K562 (cell line): ENCODE measurements around the gene NPC1. TPM values are rescaled to one million over a fixed set of nuclear protein-coding genes. Genes with fewer than 3 reads are reported as not detected.

Source experiments
- ATAC-seq: fragments of 200-7000 bp; cut with Tn5 transposase; 3 replicates; pipeline ENCODE4 v1.9.1; 2020; ENCODE audit warnings: moderate library complexity
- BruUV-seq: library from RNA; stranded (reverse); fragments of 400-500 nt; replicated peaks from 2 replicates; lab custom pipeline; 2021; lab: Mats Ljungman, UMichigan
- CTCF ChIA-PET: fragments of 300-600 bp; formaldehyde crosslinking; extraction: SDS; loops from one replicate; lab custom pipeline; 2021; ENCODE audit warnings: low intra/inter-chr PET ratio; lab: Yijun Ruan, JAX
- POLR2A ChIA-PET: fragments of 300-600, 350-650 bp; sonication (Branson Sonifier 250); formaldehyde crosslinking; extraction: SDS; loops from one replicate; lab custom pipeline; 2021; ENCODE audit warnings: antibody characterized with exemption, inconsistent platforms; lab: Yijun Ruan, JAX
- DNase-seq, 4 experiments: peaks; one replicate each; pipeline versions ENCODE4 v3.0.0 to v3.0.0-alpha.2; 2011 to 2018; ENCODE audit warnings: low spot score in 3 of 4, mixed read lengths in 3 of 4; ENCODE audit errors: extremely low read depth in 1 of 4
- FAIRE-seq: peaks from 2 replicates; lab custom pipeline; 2011; peaks lifted over from hg19 to GRCh38; lab: Jason Lieb, UNC
- H2AFZ ChIP-seq: 2 replicates; pipeline ENCODE4 v1.6.0; 2011; ENCODE audit warnings: low read depth, low read length, control low read depth, inconsistent platforms
- H3K27ac ChIP-seq: fragments of 200-600 bp; 3 replicates; pipeline ENCODE4 v1.8.0; 2011; ENCODE audit warnings: low read depth, mild to moderate bottlenecking, control low read depth, inconsistent platforms, low read length, moderate library complexity, mixed read lengths; ENCODE audit errors: extremely low read depth
- H3K27me3 ChIP-seq, 2 experiments: fragments of 300-600 bp in 1 of 2; 2 replicates in 1 of 2; 3 replicates in 1 of 2; pipeline versions ENCODE4 v1.6.0 to v1.8.0; 2011; ENCODE audit warnings: inconsistent platforms in 2 of 2, low read length in 2 of 2, mild to moderate bottlenecking in 1 of 2, mixed read lengths in 1 of 2, moderate library complexity in 1 of 2; ENCODE audit not compliant: control insufficient read depth in 2 of 2, insufficient read depth in 2 of 2
- H3K36me3 ChIP-seq: fragments of 300-600 bp; 3 replicates; pipeline ENCODE4 v1.8.0; 2011; ENCODE audit warnings: mild to moderate bottlenecking, low read length, inconsistent platforms; ENCODE audit not compliant: control insufficient read depth, insufficient read depth
- H3K4me1 ChIP-seq, 2 experiments: fragments of 200-600 bp in 1 of 2; replicated peaks in 1 of 2; 2 replicates in 1 of 2; 3 replicates in 1 of 2; pipeline versions ENCODE4 v1.5.1 to v1.8.0; 2011; ENCODE audit warnings: inconsistent platforms in 2 of 2, low read length in 2 of 2, mild to moderate bottlenecking in 1 of 2, mixed read lengths in 1 of 2, moderate library complexity in 1 of 2; ENCODE audit not compliant: control insufficient read depth in 2 of 2, insufficient read depth in 2 of 2
- H3K4me2 ChIP-seq: 2 replicates; pipeline ENCODE4 v1.6.1; 2011; ENCODE audit warnings: low read length, control low read depth, inconsistent platforms, mixed read lengths; ENCODE audit not compliant: insufficient read depth
- H3K4me3 ChIP-seq: fragments of 200-600 bp; sonication (generic), shearing (Covaris generic); 2 replicates; pipeline ENCODE4 v1.5.1; 2016; ENCODE audit warnings: control low read depth, inconsistent platforms
- H3K79me2 ChIP-seq: fragments of 200-600 bp; 3 replicates; pipeline ENCODE4 v1.8.0; 2011; ENCODE audit warnings: low read length, inconsistent platforms; ENCODE audit not compliant: control insufficient read depth, insufficient read depth
- H3K9ac ChIP-seq, 2 experiments: 2 replicates each; pipeline versions ENCODE4 v1.6.0 to v1.6.1; 2011; ENCODE audit warnings: low read depth in 2 of 2, low read length in 2 of 2, control low read depth in 1 of 2, inconsistent platforms in 1 of 2, mild to moderate bottlenecking in 1 of 2, mixed read lengths in 1 of 2; ENCODE audit not compliant: insufficient read depth in 1 of 2
- H3K9me1 ChIP-seq: one replicate; pipeline ENCODE4 v1.6.0; 2011; ENCODE audit warnings: inconsistent platforms, mild to moderate bottlenecking, low read length, moderate library complexity; ENCODE audit not compliant: control insufficient read depth, insufficient read depth
- H3K9me3 ChIP-seq: replicated peaks from 2 replicates; pipeline ENCODE4 v1.5.1; 2011; ENCODE audit warnings: low read depth, low read length, inconsistent platforms; ENCODE audit not compliant: control insufficient read depth, insufficient read depth
- H4K20me1 ChIP-seq: replicated peaks from 2 replicates; pipeline ENCODE4 v1.6.1; 2011; ENCODE audit warnings: low read length, inconsistent platforms, mixed read lengths; ENCODE audit not compliant: control insufficient read depth, insufficient read depth
- GABPB1 ChIP-seq: sonication (generic); formaldehyde crosslinking; IDR thresholded peaks from 2 replicates; pipeline ENCODE4 v1.8.0; 2022; ENCODE audit warnings: mild to moderate bottlenecking, missing genetic modification reagents
- HCFC1 ChIP-seq: IDR thresholded peaks from 2 replicates; pipeline ENCODE4 v1.6.1; 2012; ENCODE audit warnings: low read depth, low read length, improper control_type of control experiment
- HNRNPH1 ChIP-seq: fragments of 200-400 bp; formaldehyde crosslinking; optimal IDR thresholded peaks from 2 replicates; pipeline ENCODE3; 2017; ENCODE audit warnings: low read depth, mild to moderate bottlenecking, low read length, moderate library complexity
- KDM2B ChIP-seq: fragments of 250-450 bp; sonication (Bioruptor Pico); IDR thresholded peaks from 2 replicates; pipeline ENCODE4 v1.8.0; 2021; ENCODE audit warnings: mild to moderate bottlenecking, moderate library complexity
- KLF10 ChIP-seq: fragments of 250-450 bp; sonication (Bioruptor Pico); IDR thresholded peaks from 2 replicates; pipeline ENCODE4 v1.6.1; 2021; ENCODE audit warnings: matching md5 sums
- RBM25 ChIP-seq: fragments of 200-400 bp; formaldehyde crosslinking; IDR thresholded peaks from 2 replicates; pipeline ENCODE4 v1.6.1; 2018; ENCODE audit warnings: low read length, low read depth, moderate library complexity; ENCODE audit not compliant: severe bottlenecking
- RFX5 ChIP-seq: IDR thresholded peaks from 2 replicates; pipeline ENCODE4 v1.6.1; 2011; ENCODE audit warnings: low read depth, mild to moderate bottlenecking, improper control_type of control experiment, low read length
- WGBS: fragments of 100-300 bp; shearing (Covaris generic); methylation state at CpG from one replicate; pipeline ENCODE4 v1.1.6; 2016; ENCODE audit warnings: low coverage, mixed read lengths; ENCODE audit not compliant: insufficient coverage; ENCODE audit errors: missing lambda C conversion rate; 5-methylcytosine and 5-hydroxymethylcytosine counted together
- in situ Hi-C: fragments of 300-500 bp; cut with MboI; formaldehyde crosslinking; loops from 4 replicates; pipeline ENCODE4 v1.15.0; 2018; ENCODE audit warnings: inconsistent platforms, mixed read lengths
- intact Hi-C: fragments of 100-400 bp; cut with micrococcal nuclease; formaldehyde crosslinking; loops from 2 replicates; pipeline ENCODE4 v1.14.2; 2022
- polyA plus RNA-seq, 8 experiments: library from polyadenylated mRNA; depleted of rRNA in 4 of 8; stranded (reverse) in 5 of 8; unstranded in 3 of 8; fragments of >200 nt; fragmentation: Nextera tagmentation in 2 of 8; fragmentation: Illumina TruSeq in 1 of 8; extraction: Ambion mirVana in 2 of 8; extraction: Trizol in 1 of 8; gene quantifications; 2 replicates each; pipeline versions ENCODE4 v1.2.1 to v1.2.3, GENCODE V29; 2011 to 2014; ENCODE audit warnings: inconsistent platforms in 1 of 8, missing spikeins in 1 of 8
- total RNA-seq, 7 experiments: library from RNA; depleted of rRNA in 6 of 7; stranded (reverse); fragments of >200 nt in 6 of 7; fragmentation: Illumina TruSeq in 2 of 7; extraction: Trizol in 2 of 7; gene quantifications; 2 replicates each; pipeline versions ENCODE4 v1.2.1 to v1.2.3, GENCODE V29; 2011 to 2021; ENCODE audit warnings: low replicate concordance in 1 of 7
- TF ChIP-seq, protein P1 (sequence below): conservative IDR thresholded peaks from 2 replicates; pipeline ENCODE4 v1.6.1; 2011; ENCODE audit warnings: low read depth, mild to moderate bottlenecking, low read length; ENCODE audit not compliant: control insufficient read depth
- TF ChIP-seq, protein P2 (sequence below): fragments of 450-650 bp; IDR thresholded peaks from 2 replicates; pipeline ENCODE4 v1.6.1; 2016; ENCODE audit warnings: low read depth

NPC1 gene
- total and polyA plus RNA-seq, 9 of the 15 experiments (the other 6 are each of a cell fraction or from before 2014, with no cell fraction given) = 17.1 to 45.9 (median 27.6) TPM

DNA sequence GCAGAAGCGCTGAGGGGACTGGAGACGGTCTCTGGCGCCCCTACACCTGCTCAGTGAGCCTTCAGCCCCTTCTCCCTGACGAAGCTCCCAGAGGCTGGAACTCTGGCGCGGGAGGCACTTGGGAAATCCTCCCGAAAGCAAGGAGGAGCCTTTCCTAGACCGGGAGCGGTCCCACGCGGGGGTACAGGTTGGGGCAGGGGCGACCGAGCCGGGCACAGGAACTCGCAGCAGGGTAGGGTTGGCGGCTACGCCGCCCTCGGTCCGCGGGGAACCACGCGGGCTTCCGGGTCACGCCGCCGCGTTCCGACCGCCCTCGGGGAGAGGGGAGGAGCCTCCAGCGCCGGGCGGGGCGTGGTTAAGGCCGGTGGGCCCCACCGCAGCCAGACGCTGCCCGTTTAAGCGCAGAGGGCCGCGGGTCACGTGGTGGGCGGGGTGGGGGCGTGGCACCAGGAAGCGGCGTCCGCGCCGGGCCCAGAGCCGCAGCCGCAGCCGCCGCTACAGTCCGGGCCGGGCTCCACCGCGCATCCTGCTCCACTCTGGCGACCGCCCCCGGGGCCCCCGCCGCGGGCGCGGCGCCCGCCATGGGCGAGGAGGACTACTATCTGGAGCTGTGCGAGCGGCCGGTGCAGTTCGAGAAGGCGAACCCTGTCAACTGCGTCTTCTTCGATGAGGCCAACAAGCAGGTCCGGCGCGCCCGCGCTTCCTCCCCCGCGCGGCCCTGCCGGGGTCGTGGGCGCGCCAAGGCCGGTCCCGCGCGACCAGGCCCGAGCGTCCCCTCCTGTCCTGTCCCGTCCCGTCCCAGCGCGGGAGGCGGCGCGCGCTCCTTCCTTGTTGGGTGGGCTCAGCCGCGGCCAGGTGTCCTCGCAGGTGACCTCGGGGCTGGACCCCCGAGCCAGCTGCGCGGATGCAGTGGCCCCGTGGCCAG, 83.0 kb downstream of the NPC1 start, which contains the start of gene RMC1:
RMC1 (plus strand) TSS at position 474 of the 925 bp plus-strand sequence; CDS start at position 582, 108 bp downstream.
- ATAC-seq (peak; percentile 92), DNase-seq (peak; percentile 98), FAIRE-seq (peak; percentile 68)
- H3K79me2 ChIP-seq = peaks cover 18% of the 10 kb centered on the region
- H3K4me1 ChIP-seq = peaks cover 20 to 21% of the 10 kb centered on the region in 2 experiments; a peak in 4 of 5 replicates
- H3K27me3 ChIP-seq = no peaks in the 10 kb centered on the region
- H3K4me2 ChIP-seq = peak within 1 kb of the TSS; percentile 89
- BruUV-seq = no TSS peak
- in situ Hi-C loops (loop anchor here (10.0 kb wide), 1 partner anchor 212 kb away; no protein-coding TSS in a partner anchor), intact Hi-C loops (loop anchor here (1.0 to 10.0 kb wide), 6 partner anchors 207 to 706 kb away; partner anchors contain the start of gene CABLES1)
- under 1% methylated on average over 83 of the region's 110 CpGs for WGBS
- H2AFZ ChIP-seq = peak within 1 kb of the TSS; percentile 99
- H3K9me1 ChIP-seq = peaks cover 3% of the 10 kb centered on the region
- peak within 1 kb of the TSS; percentile 87 for H3K27ac ChIP-seq
- ChIA-PET POLR2A (interaction anchor here (0.6 to 2.5 kb wide), 5 partner anchors 13 to 541 kb away, joined by 3 to 9 read pairs (median 3); no protein-coding TSS in a partner anchor), CTCF (no interaction called here)
- H3K4me3 ChIP-seq = peak within 1 kb of the TSS; percentile 84
- peaks cover 27% of the 10 kb centered on the region; the same call in 2 of the 3 replicates for H3K36me3 ChIP-seq
- 0 out of 2 replicates have a peak, but pooled peaks cover 3% of the 10 kb centered on the region for H4K20me1 ChIP-seq
- peak within 1 kb of the TSS; percentile 84 to 100 for H3K9ac ChIP-seq
- no peaks in the 10 kb centered on the region for H3K9me3 ChIP-seq
- peak; percentile 64 for TF ChIP-seq KDM2B (CRISPR knock-in tag)
- TF ChIP-seq RBM25 = peak; percentile 60
- TF ChIP-seq RFX5 = peak; percentile 42; the same call in 1 of the 2 replicates
- TF ChIP-seq, protein P1, sequence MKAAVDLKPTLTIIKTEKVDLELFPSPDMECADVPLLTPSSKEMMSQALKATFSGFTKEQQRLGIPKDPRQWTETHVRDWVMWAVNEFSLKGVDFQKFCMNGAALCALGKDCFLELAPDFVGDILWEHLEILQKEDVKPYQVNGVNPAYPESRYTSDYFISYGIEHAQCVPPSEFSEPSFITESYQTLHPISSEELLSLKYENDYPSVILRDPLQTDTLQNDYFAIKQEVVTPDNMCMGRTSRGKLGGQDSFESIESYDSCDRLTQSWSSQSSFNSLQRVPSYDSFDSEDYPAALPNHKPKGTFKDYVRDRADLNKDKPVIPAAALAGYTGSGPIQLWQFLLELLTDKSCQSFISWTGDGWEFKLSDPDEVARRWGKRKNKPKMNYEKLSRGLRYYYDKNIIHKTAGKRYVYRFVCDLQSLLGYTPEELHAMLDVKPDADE = peak; percentile 94
- TF ChIP-seq HNRNPH1 = no peak
- peak; percentile 57 for TF ChIP-seq HCFC1
- no peak for TF ChIP-seq KLF10 (CRISPR knock-in tag)
- peak; percentile 83 for TF ChIP-seq GABPB1
- TF ChIP-seq, protein P2, sequence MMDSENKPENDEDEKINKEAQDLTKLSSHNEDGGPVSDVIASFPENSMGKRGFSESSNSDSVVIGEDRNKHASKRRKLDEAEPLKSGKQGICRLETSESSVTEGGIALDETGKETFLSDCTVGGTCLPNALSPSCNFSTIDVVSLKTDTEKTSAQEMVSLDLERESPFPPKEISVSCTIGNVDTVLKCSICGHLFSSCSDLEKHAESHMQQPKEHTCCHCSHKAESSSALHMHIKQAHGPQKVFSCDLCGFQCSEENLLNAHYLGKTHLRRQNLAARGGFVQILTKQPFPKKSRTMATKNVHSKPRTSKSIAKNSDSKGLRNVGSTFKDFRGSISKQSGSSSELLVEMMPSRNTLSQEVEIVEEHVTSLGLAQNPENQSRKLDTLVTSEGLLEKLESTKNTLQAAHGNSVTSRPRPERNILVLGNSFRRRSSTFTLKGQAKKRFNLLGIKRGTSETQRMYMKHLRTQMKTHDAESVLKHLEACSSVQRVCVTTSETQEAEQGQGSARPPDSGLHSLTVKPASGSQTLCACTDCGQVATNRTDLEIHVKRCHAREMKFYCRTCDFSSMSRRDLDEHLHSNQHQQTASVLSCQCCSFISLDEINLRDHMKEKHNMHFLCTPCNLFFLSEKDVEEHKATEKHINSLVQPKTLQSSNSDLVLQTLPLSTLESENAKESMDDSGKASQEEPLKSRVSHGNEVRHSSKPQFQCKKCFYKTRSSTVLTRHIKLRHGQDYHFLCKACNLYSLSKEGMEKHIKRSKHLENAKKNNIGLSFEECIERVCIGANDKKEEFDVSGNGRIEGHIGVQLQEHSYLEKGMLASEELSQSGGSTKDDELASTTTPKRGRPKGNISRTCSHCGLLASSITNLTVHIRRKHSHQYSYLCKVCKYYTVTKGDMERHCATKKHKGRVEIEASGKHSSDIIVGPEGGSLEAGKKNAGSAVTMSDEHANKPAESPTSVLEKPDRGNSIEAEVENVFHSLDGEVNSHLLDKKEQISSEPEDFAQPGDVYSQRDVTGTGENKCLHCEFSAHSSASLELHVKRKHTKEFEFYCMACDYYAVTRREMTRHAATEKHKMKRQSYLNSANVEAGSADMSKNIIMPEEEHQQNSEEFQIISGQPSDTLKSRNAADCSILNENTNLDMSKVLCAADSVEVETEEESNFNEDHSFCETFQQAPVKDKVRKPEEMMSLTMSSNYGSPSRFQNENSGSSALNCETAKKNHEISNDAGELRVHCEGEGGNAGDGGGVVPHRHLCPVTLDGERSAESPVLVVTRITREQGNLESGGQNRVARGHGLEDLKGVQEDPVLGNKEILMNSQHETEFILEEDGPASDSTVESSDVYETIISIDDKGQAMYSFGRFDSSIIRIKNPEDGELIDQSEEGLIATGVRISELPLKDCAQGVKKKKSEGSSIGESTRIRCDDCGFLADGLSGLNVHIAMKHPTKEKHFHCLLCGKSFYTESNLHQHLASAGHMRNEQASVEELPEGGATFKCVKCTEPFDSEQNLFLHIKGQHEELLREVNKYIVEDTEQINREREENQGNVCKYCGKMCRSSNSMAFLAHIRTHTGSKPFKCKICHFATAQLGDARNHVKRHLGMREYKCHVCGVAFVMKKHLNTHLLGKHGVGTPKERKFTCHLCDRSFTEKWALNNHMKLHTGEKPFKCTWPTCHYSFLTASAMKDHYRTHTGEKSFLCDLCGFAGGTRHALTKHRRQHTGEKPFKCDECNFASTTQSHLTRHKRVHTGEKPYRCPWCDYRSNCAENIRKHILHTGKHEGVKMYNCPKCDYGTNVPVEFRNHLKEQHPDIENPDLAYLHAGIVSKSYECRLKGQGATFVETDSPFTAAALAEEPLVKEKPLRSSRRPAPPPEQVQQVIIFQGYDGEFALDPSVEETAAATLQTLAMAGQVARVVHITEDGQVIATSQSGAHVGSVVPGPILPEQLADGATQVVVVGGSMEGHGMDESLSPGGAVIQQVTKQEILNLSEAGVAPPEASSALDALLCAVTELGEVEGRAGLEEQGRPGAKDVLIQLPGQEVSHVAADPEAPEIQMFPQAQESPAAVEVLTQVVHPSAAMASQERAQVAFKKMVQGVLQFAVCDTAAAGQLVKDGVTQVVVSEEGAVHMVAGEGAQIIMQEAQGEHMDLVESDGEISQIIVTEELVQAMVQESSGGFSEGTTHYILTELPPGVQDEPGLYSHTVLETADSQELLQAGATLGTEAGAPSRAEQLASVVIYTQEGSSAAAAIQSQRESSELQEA = no peak
